Activated T-helper 1 cell treated with anti-CD3 and anti-CD28 coated beads, Interleukin-12 subunit alpha, Interleukin-12 subunit beta, Interleukin-2, Interleukin-4 antibody, amounts not matched to agents 30 ng/mL and 10 ng/mL and 1 ng/mL, durations not matched to agents 14 hours and 24 hours and 36 hours (primary cell): ENCODE measurements around the gene C5AR1. TPM values are rescaled to one million over a fixed set of nuclear protein-coding genes. Genes with fewer than 3 reads are reported as not detected.
"Not testable (repeated sequence)": the region's sequence is repeated elsewhere in the genome, so short reads cannot be mapped to it uniquely, and the experiment has no call there.

ENCODE experiments used
- DNase-seq: peaks from one replicate; pipeline ENCODE4 v3.0.0; 2021; ENCODE audit warnings: low spot score
- H3K27ac Mint-ChIP-seq: one replicate; pipeline ENCODE4 v1.8.0; 2021; ENCODE audit warnings: mild to moderate bottlenecking, mixed read lengths
- H3K27me3 Mint-ChIP-seq: one replicate; pipeline ENCODE4 v1.8.0; 2022; ENCODE audit warnings: mild to moderate bottlenecking, moderate library complexity, mixed read lengths; ENCODE audit not compliant: insufficient read depth
- H3K36me3 Mint-ChIP-seq: one replicate; pipeline ENCODE4 v1.8.0; 2021; ENCODE audit warnings: low read depth, mixed read lengths
- H3K4me1 Mint-ChIP-seq: one replicate; pipeline ENCODE4 v1.8.0; 2021; ENCODE audit warnings: low read depth, mixed read lengths
- H3K4me3 Mint-ChIP-seq: one replicate; pipeline ENCODE4 v1.8.0; 2021; ENCODE audit warnings: mild to moderate bottlenecking, moderate library complexity, mixed read lengths
- H3K9me3 Mint-ChIP-seq: one replicate; pipeline ENCODE4 v1.8.0; 2021; ENCODE audit warnings: mixed read lengths
- intact Hi-C: fragments of 100-400 bp; cut with micrococcal nuclease; formaldehyde crosslinking; loops from one replicate; pipeline ENCODE4 v1.15.1; 2024
- total RNA-seq: library from RNA; stranded (reverse); gene quantifications from 2 replicates; pipeline ENCODE4 v1.2.3, GENCODE V29; 2022

C5AR1 gene
- total RNA-seq, 1 donor from 2014 or later: 1.4 TPM

DNA sequence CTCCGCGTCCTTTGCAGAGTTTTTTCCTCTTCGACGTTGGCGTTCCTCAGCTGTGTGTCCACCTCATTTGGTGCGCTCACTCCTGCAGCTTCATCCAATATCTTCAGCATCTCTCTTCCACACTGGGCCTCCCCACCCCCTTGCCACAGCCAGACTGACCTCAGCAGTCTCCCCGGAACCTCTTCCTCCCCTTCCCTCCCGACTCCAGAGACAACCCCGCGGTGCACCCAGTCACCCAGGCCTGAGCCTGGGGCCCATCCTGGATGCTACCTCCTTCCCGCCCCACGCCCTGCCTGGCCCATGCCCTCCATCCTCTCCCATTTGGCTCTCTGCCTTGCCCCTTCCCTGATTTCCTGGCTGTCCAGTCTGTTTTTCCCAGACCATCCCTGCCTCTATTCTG, 14.2 kb downstream of the C5AR1 start:
- no peaks in the 10 kb centered on the region for H3K9me3 Mint-ChIP-seq
- H3K4me3 Mint-ChIP-seq: no peak overlapping the region
- H3K27me3 Mint-ChIP-seq: peaks cover 5% of the 10 kb centered on the region
- H3K4me1 Mint-ChIP-seq: no peaks in the 10 kb centered on the region
- H3K36me3 Mint-ChIP-seq: no peaks in the 10 kb centered on the region
- DNase-seq: no peak
- intact Hi-C loops: no loop called here
- H3K27ac Mint-ChIP-seq: no peak overlapping the region

DNA sequence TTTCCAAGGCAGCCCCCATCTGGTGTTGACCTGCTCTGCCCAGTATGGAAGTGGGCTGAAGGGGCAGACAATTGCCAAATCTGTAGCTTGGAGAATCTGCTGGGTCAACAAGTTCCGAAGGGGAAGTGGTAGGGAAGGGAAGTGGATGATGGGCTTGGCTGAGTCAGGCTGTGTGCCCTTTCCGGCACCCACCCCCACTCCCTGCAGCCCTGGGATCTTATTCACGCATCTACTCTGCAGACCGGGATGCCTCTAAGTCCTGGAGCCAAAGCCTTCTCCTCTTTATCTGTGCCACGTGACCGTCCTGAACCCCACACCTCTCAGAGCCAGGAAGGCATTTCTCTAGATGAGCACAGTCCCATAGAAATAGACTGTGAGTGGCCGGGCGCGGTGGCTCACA, 14.8 kb downstream of the C5AR1 start:
- intact Hi-C loops: no loop called here
- Mint-ChIP-seq H3K4me3 (no peak overlapping the region), H3K27me3 (peaks cover 5% of the 10 kb centered on the region), H3K27ac (no peak overlapping the region), H3K9me3 (no peaks in the 10 kb centered on the region), H3K36me3 (no peaks in the 10 kb centered on the region), H3K4me1 (no peaks in the 10 kb centered on the region)
- no peak for DNase-seq

DNA sequence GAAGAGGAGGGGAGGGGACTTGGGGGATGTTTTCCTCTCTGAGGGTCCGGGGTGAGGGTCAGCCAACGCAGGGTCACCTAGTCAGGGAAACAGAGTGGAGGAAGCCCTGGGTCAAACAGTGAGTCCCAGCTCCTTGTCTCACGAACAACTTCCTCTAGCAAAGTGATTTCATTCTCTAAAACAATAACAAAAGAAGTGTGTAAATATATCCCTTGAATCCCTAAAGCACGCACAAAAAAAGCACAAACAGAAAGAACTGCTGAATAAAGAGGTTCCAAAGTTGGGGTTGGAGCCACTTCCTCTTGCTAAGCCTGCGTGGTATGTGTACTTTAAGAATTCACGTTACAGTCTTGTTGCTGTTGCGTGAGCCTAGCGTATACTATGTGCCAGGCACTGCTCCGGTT, 20.8 kb downstream of the C5AR1 start:
- no peaks in the 10 kb centered on the region for H3K9me3 Mint-ChIP-seq
- H3K36me3 Mint-ChIP-seq: no peaks in the 10 kb centered on the region
- no peak overlapping the region for H3K4me3 Mint-ChIP-seq
- no peaks in the 10 kb centered on the region for H3K27me3 Mint-ChIP-seq
- H3K4me1 Mint-ChIP-seq: no peaks in the 10 kb centered on the region
- intact Hi-C loops: no loop called here
- H3K27ac Mint-ChIP-seq: no peak overlapping the region
- DNase-seq: no peak

DNA sequence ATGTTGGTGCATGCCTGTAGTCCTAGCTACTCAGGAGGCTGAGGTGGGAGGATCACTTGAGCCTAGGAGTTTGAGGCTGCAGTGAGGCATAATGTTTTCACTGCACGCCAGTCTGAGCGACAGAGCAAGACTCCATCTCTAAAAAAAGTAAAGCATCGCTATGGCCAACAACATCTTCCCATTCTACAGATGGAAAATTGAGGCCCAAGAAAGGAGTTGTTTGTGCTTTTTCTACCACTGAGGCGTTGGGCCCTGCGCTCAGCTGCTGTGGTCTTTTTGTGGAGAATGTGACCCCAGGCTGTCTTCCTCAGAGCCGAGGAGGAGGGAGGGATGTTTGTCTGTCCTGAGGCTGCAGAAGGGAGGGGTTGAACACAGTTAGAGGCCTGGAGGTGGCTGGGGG, 21.8 kb downstream of the C5AR1 start:
- Mint-ChIP-seq H3K36me3 (no peaks in the 10 kb centered on the region), H3K4me1 (peaks cover 3% of the 10 kb centered on the region), H3K27ac (no peak overlapping the region), H3K9me3 (no peaks in the 10 kb centered on the region), H3K27me3 (no peaks in the 10 kb centered on the region), H3K4me3 (no peak overlapping the region)
- intact Hi-C loops: no loop called here
- DNase-seq: no peak

DNA sequence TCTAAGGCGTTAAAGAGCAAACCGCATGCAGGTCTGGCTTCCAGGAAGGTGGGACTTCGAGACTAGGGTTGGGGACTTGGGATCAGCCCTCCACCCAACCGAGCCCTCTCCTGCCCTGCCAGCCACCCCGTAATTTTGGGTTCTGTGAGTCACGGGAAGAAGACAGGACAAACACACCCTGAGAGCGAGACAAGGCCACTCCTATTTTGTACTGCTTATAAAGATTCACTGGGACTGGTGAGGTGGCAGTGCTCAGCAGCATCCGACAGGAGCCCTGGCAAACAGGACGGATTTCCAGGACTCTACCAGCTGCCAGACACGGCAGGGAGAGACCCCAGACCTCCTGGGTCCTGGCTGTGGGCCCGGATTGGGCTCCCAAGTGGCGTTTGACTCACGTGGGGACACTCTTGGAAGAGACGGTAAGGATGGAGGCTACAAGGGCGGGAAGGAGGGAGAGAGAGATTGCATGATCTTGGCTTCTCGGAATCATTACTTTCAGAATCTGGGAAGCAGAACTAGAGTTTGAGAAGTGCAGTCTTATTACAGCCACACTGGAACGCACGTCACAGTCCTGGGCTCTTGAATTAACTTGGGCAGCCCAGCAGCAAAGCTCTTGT, 22.4 kb downstream of the C5AR1 start, which contains the start of gene C5AR2:
Gene C5AR2 (plus strand): TSS at position 245 of the 617 bp plus-strand sequence. CDS start 8,625 bp downstream, outside the sequence.
- Mint-ChIP-seq H3K27ac (no peak within 1 kb of the TSS), H3K9me3 (no peaks in the 10 kb centered on the region), H3K4me1 (peaks cover 6% of the 10 kb centered on the region), H3K4me3 (no peak within 1 kb of the TSS), H3K36me3 (no peaks in the 10 kb centered on the region), H3K27me3 (no peaks in the 10 kb centered on the region)
- no peak for DNase-seq
- intact Hi-C loops: no loop called here

DNA sequence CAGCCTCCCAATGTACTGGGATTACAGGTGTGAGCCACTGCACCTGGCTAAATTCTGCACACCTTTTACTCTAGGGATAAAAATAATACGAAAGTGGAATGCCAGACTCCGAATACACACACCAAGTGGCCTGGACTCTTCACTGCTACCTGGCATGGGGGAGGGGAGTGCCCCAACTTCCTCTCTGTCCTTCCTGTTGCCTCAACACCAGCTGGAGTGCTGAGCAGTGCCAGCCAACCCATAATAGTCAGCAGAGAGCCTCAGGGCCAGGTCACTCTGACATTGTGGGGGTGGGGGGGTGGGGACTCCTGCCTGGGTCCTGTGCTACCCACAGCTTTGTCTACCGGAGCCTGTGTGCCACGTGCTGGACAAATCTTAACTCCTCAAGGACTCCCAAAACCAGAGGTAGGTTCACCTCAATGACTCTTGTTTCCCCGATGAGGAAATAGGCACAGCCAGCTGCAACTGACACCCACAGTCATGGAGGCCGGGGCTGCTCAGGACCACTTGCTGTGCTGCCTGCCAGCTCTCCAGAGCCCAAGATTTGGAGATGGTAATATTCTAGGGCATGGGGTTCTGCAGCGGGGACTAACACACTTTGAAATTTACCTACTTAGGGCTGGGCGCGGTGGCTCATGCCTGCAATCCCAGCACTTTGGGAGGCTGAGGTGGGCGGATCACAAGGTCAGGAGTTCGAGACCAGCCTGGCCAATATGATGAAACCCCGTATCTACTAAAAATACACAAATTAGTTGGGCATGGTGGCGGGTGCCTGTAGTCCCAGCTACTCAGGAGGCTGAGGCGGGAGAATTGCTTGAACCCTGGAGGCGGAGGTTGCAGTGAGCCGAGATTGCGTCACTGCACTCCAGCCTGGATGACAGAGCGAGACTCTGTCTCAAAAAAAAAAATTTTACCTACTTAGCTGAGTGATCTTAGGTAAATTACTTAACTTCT, 27.4 kb downstream of the C5AR1 start:
- H3K27ac Mint-ChIP-seq, H3K4me3 Mint-ChIP-seq, H3K9me3 Mint-ChIP-seq, intact Hi-C loops, DNase-seq, H3K36me3 Mint-ChIP-seq, H3K27me3 Mint-ChIP-seq, H3K4me1 Mint-ChIP-seq: not testable (repeated sequence)

DNA sequence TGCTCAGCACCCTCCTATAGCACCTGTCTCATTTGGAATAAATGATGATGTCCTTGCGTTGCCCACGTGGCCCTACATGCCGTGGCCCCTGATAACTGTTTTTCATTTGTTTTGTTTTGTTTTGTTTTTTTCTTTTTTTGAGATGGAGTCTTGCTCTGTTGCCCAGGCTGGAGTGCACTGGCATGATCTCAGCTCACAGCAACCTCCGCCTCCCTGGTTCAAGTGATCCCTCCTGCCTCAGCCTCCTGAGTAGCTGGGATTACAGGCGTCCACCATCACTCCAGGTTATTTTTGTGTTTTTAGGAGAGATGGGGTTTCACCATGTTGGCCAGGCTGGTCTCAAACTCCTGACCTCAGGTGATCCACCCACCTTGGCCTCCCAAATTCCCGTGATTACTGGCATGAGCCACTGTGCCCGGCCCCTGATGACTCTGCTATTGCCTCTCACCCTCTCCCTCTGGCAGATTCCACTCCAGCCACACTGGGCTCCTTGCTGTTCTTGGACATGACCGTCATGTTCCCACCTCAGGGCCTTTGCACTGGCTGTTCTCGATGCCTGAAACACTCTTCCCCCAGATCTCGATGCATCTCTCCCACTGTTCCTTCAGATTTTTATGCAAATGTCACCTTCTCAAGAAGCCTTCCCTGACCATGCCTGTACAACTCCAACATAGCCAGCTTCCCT, 29.7 kb downstream of the C5AR1 start:
- H3K36me3 Mint-ChIP-seq: no peaks in the 10 kb centered on the region
- H3K9me3 Mint-ChIP-seq: no peaks in the 10 kb centered on the region
- DNase-seq: no peak
- H3K4me1 Mint-ChIP-seq: peaks cover 6% of the 10 kb centered on the region
- H3K27me3 Mint-ChIP-seq: peaks cover 3% of the 10 kb centered on the region
- no peak overlapping the region for H3K27ac Mint-ChIP-seq
- intact Hi-C loops: no loop called here
- H3K4me3 Mint-ChIP-seq: no peak overlapping the region

DNA sequence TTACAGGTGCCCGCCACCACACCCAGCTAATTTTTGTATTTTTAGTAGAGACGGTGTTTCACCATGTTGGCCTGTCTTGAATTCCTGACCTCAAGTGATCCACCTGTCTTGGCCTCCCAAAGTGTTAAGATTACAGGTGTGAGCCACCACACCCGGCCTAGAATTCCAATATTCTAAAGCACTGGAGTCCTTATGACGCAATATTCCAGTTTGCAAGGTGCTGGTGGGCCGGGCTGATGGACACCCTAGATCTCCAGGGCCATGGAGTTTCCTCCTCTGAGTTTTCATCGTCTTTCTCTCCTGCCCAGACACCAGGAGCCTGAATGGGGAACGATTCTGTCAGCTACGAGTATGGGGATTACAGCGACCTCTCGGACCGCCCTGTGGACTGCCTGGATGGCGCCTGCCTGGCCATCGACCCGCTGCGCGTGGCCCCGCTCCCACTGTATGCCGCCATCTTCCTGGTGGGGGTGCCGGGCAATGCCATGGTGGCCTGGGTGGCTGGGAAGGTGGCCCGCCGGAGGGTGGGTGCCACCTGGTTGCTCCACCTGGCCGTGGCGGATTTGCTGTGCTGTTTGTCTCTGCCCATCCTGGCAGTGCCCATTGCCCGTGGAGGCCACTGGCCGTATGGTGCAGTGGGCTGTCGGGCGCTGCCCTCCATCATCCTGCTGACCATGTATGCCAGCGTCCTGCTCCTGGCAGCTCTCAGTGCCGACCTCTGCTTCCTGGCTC, 31.0 kb downstream of the C5AR1 start:
- H3K36me3 Mint-ChIP-seq: no peaks in the 10 kb centered on the region
- H3K4me3 Mint-ChIP-seq: no peak overlapping the region
- H3K4me1 Mint-ChIP-seq: peaks cover 6% of the 10 kb centered on the region
- H3K27ac Mint-ChIP-seq: no peak overlapping the region
- no peak for DNase-seq
- peaks cover 3% of the 10 kb centered on the region for H3K27me3 Mint-ChIP-seq
- H3K9me3 Mint-ChIP-seq: no peaks in the 10 kb centered on the region
- intact Hi-C loops: no loop called here

DNA sequence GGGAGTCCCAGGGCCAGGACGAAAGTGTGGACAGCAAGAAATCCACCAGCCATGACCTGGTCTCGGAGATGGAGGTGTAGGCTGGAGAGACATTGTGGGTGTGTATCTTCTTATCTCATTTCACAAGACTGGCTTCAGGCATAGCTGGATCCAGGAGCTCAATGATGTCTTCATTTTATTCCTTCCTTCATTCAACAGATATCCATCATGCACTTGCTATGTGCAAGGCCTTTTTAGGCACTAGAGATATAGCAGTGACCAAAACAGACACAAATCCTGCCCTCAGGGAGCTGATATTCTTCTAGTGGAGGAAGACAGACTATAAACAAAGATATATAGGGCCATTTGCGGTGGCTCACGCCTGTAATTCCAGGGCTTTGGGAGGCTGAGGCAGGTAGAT, 32.1 kb downstream of the C5AR1 start:
- Mint-ChIP-seq H3K36me3 (no peaks in the 10 kb centered on the region), H3K9me3 (no peaks in the 10 kb centered on the region), H3K27me3 (peaks cover 3% of the 10 kb centered on the region), H3K4me3 (no peak overlapping the region), H3K4me1 (peaks cover under 1% of the 10 kb centered on the region), H3K27ac (no peak overlapping the region)
- intact Hi-C loops: no loop called here
- DNase-seq: no peak

DNA sequence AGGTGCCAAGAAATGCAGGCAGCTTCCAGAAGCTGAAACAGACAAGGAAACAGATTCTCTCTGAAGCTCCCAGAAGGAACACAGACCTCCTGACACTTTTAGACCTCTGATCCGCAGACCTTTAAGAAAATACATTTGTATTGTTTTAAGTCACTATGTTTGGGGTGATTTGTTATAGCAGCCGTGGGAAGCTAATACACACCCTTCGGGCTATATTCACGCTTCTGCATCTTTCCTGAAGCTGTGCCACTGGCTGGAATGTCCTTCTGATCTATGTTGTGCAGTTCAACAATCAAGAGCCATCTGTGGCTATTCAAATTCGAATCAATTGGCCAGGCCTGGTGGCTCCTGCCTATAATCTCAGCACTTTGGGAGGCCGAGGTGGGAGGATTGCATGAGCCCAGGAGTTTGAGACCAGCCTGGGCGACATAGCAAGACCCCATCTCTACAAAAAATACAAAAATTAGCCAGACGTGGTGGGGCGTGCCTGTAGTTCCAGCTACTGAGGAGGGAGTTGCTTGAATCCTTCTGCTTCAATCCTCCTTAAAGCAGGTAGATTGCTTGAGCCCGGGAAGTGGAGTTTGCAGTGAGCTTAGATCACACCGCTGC, 33.6 kb downstream of the C5AR1 start:
- Mint-ChIP-seq H3K27ac (no peak overlapping the region), H3K27me3 (peaks cover 3% of the 10 kb centered on the region), H3K36me3 (no peaks in the 10 kb centered on the region), H3K4me1 (no peaks in the 10 kb centered on the region), H3K9me3 (no peaks in the 10 kb centered on the region), H3K4me3 (no peak overlapping the region)
- DNase-seq: no peak
- intact Hi-C loops: no loop called here

DNA sequence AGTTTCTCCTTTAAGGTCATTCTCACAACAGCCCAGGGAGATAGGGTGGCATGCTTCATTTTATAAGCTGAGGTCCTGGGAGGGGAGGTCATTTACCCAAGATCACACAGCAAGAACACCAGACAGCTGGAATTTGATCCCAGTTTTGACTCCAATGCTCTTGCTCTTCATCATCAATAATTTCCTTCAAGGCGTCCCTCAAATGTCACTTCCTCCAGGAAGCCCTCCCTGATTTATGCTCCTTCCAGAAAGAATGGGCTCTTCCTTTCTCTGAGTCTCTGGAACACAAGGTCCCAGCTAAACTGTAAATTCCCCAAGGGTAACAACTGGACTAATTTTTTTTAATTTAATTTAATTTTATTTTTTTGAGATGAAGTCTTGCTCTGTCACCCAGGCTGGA, 34.8 kb downstream of the C5AR1 start:
- H3K27ac Mint-ChIP-seq: no peak overlapping the region
- peaks cover 4% of the 10 kb centered on the region for H3K36me3 Mint-ChIP-seq
- H3K4me1 Mint-ChIP-seq: peaks cover 10% of the 10 kb centered on the region
- peaks cover 3% of the 10 kb centered on the region for H3K27me3 Mint-ChIP-seq
- DNase-seq: no peak
- H3K9me3 Mint-ChIP-seq: no peaks in the 10 kb centered on the region
- no peak overlapping the region for H3K4me3 Mint-ChIP-seq
- intact Hi-C loops: no loop called here

DNA sequence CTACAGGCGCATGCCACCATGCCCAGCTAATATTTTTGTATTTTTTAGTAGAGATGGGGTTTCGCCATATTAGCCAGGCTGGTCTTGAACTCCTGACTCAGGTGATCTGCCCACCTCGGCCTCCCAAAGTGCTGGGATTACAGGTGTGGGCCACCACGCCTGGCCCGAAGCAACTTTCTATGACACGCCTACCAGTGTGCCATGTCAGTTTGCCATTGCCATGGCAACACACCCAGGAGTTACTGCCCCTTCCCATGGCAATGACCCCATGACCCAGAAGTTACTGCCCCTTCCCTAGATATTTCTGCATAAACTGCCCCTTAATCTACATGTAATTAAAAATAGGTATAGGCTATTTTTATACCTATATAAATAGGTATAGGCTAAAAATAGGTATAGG, 36.4 kb downstream of the C5AR1 start:
- not testable (repeated sequence) for H3K27ac Mint-ChIP-seq, H3K27me3 Mint-ChIP-seq, H3K4me3 Mint-ChIP-seq, H3K9me3 Mint-ChIP-seq, DNase-seq
- Mint-ChIP-seq H3K36me3 (peaks cover 13% of the 10 kb centered on the region), H3K4me1 (peaks cover 24% of the 10 kb centered on the region)
- intact Hi-C loops: loop anchor here (5.0 kb wide), 2 partner anchors 36 to 309 kb away; no protein-coding TSS in a partner anchor
